GM23338 (cell line): ENCODE data around the gene MIER3. TPM values are rescaled to one million over a fixed set of nuclear protein-coding genes. Genes with fewer than 3 reads are reported as not detected.

Experiments
- ATAC-seq: fragments of 200-7000 bp; cut with Tn5 transposase; 3 replicates; pipeline ENCODE4 v1.9.1; 2020
- DNase-seq: peaks from one replicate; pipeline ENCODE4 v3.0.0-alpha.2; 2015; ENCODE audit warnings: low spot score
- H2AFZ ChIP-seq: fragments of 200-600 bp; sonication (generic); 2 replicates; pipeline ENCODE4 v1.8.0; 2016; ENCODE audit warnings: antibody characterized with exemption, mild to moderate bottlenecking, moderate library complexity
- H3F3A ChIP-seq: fragments of 200-600 bp; sonication (generic); replicated peaks from 2 replicates; pipeline ENCODE4 v1.8.0; 2017; ENCODE audit warnings: antibody characterized with exemption, mixed run types, low read depth
- H3K27ac ChIP-seq: fragments of 200-600 bp; sonication (generic); 2 replicates; pipeline ENCODE4 v1.6.1; 2016; ENCODE audit warnings: low read depth
- H3K27me3 ChIP-seq: fragments of 200-600 bp; sonication (generic); 2 replicates; pipeline ENCODE4 v1.8.0; 2016; ENCODE audit warnings: mild to moderate bottlenecking, mixed run types, moderate library complexity; ENCODE audit not compliant: insufficient read depth
- H3K36me3 ChIP-seq: fragments of 200-600 bp; sonication (generic); 2 replicates; pipeline ENCODE4 v1.8.0; 2016; ENCODE audit warnings: mild to moderate bottlenecking; ENCODE audit not compliant: insufficient read depth
- H3K4me1 ChIP-seq: fragments of 200-600 bp; sonication (generic); 2 replicates; pipeline ENCODE4 v1.8.0; 2016; ENCODE audit warnings: mild to moderate bottlenecking, moderate library complexity; ENCODE audit not compliant: insufficient read depth
- H3K4me2 ChIP-seq: fragments of 200-600 bp; sonication (generic); 2 replicates; pipeline ENCODE4 v1.7.1; 2017; ENCODE audit warnings: mixed run types
- H3K4me3 ChIP-seq: fragments of 200-600 bp; sonication (generic); 2 replicates; pipeline ENCODE4 v1.6.1; 2016; ENCODE audit warnings: mixed run types
- H3K79me2 ChIP-seq: fragments of 200-600 bp; sonication (generic); replicated peaks from 2 replicates; pipeline ENCODE4 v1.8.0; 2017; ENCODE audit warnings: mild to moderate bottlenecking; ENCODE audit not compliant: insufficient read depth
- H3K9me2 ChIP-seq: fragments of 200-600 bp; sonication (generic); 2 replicates; pipeline ENCODE4 v1.8.0; 2017; ENCODE audit not compliant: insufficient read depth
- H4K20me1 ChIP-seq: fragments of 200-600 bp; sonication (generic); replicated peaks from 2 replicates; pipeline ENCODE4 v1.8.0; 2017; ENCODE audit warnings: mild to moderate bottlenecking; ENCODE audit not compliant: insufficient read depth
- H3K27ac Mint-ChIP-seq: 2 replicates; pipeline ENCODE4 v1.8.0; 2020; ENCODE audit warnings: inconsistent platforms, mild to moderate bottlenecking, moderate library complexity, mixed read lengths
- H3K27me3 Mint-ChIP-seq: 3 replicates; pipeline ENCODE4 v1.8.0; 2022; ENCODE audit warnings: low read depth, mild to moderate bottlenecking, moderate library complexity, mixed read lengths, inconsistent platforms; ENCODE audit not compliant: insufficient read depth, poor library complexity
- H3K36me3 Mint-ChIP-seq: 3 replicates; pipeline ENCODE4 v1.8.0; 2021; ENCODE audit warnings: low read depth, mild to moderate bottlenecking, inconsistent platforms, moderate library complexity, mixed read lengths
- H3K4me1 Mint-ChIP-seq: 3 replicates; pipeline ENCODE4 v1.8.0; 2020; ENCODE audit warnings: mild to moderate bottlenecking, inconsistent platforms, mixed read lengths
- H3K4me3 Mint-ChIP-seq: 3 replicates; pipeline ENCODE4 v1.8.0; 2021; ENCODE audit warnings: moderate library complexity, mild to moderate bottlenecking, inconsistent platforms, mixed read lengths
- H3K9me3 Mint-ChIP-seq: 3 replicates; pipeline ENCODE4 v1.8.0; 2020; ENCODE audit warnings: moderate library complexity, mild to moderate bottlenecking, inconsistent platforms, mixed read lengths
- CREB1 ChIP-seq: fragments of 250-450 bp; sonication (Bioruptor Pico); IDR thresholded peaks from 2 replicates; pipeline ENCODE4 v1.5.0; 2020; ENCODE audit warnings: low read depth, mild to moderate bottlenecking, moderate library complexity
- EZH2 ChIP-seq: fragments of 200-600 bp; sonication (generic); IDR thresholded peaks from one replicate; pipeline ENCODE4 v1.8.0; 2017; ENCODE audit warnings: antibody characterized with exemption, mild to moderate bottlenecking, low read depth; ENCODE audit not compliant: unreplicated experiment
- EZH2phosphoT487 ChIP-seq: fragments of 200-600 bp; sonication (generic); IDR thresholded peaks from one replicate; pipeline ENCODE4 v1.8.1; 2018; ENCODE audit warnings: antibody characterized with exemption; ENCODE audit not compliant: unreplicated experiment
- JUNB ChIP-seq: IDR thresholded peaks from one replicate; pipeline ENCODE4 v1.6.1; 2016; ENCODE audit warnings: antibody characterized with exemption; ENCODE audit not compliant: unreplicated experiment
- NANOG ChIP-seq: IDR thresholded peaks from 2 replicates; pipeline ENCODE4 v1.6.1; 2016; ENCODE audit warnings: antibody characterized with exemption, borderline replicate concordance
- ZNF114 ChIP-seq: fragments of 250-450 bp; sonication (Bioruptor Pico); IDR thresholded peaks from 2 replicates; pipeline ENCODE4 v1.5.0; 2020; ENCODE audit warnings: mild to moderate bottlenecking, moderate library complexity
- ZNF331 ChIP-seq: fragments of 250-450 bp; sonication (Bioruptor Pico); IDR thresholded peaks from 2 replicates; pipeline ENCODE4 v1.5.0; 2020; ENCODE audit warnings: low read depth, mild to moderate bottlenecking, moderate library complexity
- ZNF462 ChIP-seq: fragments of 250-450 bp; sonication (Bioruptor Pico); IDR thresholded peaks from 2 replicates; pipeline ENCODE4 v1.5.0; 2020; ENCODE audit warnings: mild to moderate bottlenecking, moderate library complexity
- polyA plus RNA-seq: library from polyadenylated mRNA; unstranded; fragments of >200 nt; fragmentation: Nextera tagmentation; extraction: Ambion mirVana; gene quantifications from 2 replicates; pipeline ENCODE4 v1.2.1, GENCODE V29; 2016
- total RNA-seq: library from RNA; depleted of rRNA; stranded (reverse); fragments of >200 nt; shearing (Covaris generic); gene quantifications from 2 replicates; pipeline ENCODE4 v1.2.3, GENCODE V29; 2014
- TF ChIP-seq, protein P1 (sequence below): IDR thresholded peaks from 2 replicates; pipeline ENCODE4 v1.6.1; 2016; ENCODE audit warnings: antibody characterized with exemption
- TF ChIP-seq, protein P2 (sequence below), 2 experiments: fragments of 200-600 bp in 1 of 2; sonication (generic) in 1 of 2; conservative IDR thresholded peaks; 2 replicates each; pipeline versions ENCODE4 v1.5.1 to v1.6.1; 2016 to 2017; ENCODE audit warnings: antibody characterized with exemption in 2 of 2, low read depth in 2 of 2, mild to moderate bottlenecking in 2 of 2, moderate library complexity in 1 of 2
- TF ChIP-seq, protein P3 (sequence below): IDR thresholded peaks from one replicate; pipeline ENCODE4 v1.6.1; 2018; ENCODE audit warnings: antibody characterized with exemption; ENCODE audit not compliant: unreplicated experiment

The MIER3 gene
- total and polyA plus RNA-seq, 2 experiments from 2014 or later = 12.0 to 36.3 TPM

- Mint-ChIP-seq H3K27ac (no peak overlapping the region), H3K4me3 (no peak overlapping the region), H3K36me3 (peaks cover 31% of the 10 kb centered on the region), H3K9me3 (peaks cover under 1% of the 10 kb centered on the region; the same call in 2 of the 3 replicates), H3K27me3 (no peaks in the 10 kb centered on the region), H3K4me1 (peaks cover 10% of the 10 kb centered on the region)
- Histone ChIP-seq H3K27me3 (no peaks in the 10 kb centered on the region), H3K4me3 (no peak overlapping the region), H3K9me2 (no peaks in the 10 kb centered on the region), H3K4me2 (no peak overlapping the region), H2AFZ (no peak overlapping the region), H3K79me2 (no peaks in the 10 kb centered on the region), H3K36me3 (peaks cover 8% of the 10 kb centered on the region), H3F3A (no peaks in the 10 kb centered on the region), H4K20me1 (no peaks in the 10 kb centered on the region), H3K27ac (no peak overlapping the region; the same call in 1 of the 2 replicates), H3K4me1 (no peaks in the 10 kb centered on the region)
- TF ChIP-seq ZNF462 = no peak
- TF ChIP-seq, protein P1, sequence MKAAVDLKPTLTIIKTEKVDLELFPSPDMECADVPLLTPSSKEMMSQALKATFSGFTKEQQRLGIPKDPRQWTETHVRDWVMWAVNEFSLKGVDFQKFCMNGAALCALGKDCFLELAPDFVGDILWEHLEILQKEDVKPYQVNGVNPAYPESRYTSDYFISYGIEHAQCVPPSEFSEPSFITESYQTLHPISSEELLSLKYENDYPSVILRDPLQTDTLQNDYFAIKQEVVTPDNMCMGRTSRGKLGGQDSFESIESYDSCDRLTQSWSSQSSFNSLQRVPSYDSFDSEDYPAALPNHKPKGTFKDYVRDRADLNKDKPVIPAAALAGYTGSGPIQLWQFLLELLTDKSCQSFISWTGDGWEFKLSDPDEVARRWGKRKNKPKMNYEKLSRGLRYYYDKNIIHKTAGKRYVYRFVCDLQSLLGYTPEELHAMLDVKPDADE = no peak
- no peak for TF ChIP-seq NANOG
- no peak for TF ChIP-seq EZH2phosphoT487
- no peak for TF ChIP-seq CREB1 (CRISPR knock-in tag)
- TF ChIP-seq ZNF331 (CRISPR knock-in tag) = no peak
- TF ChIP-seq JUNB = no peak
- TF ChIP-seq, protein P2, sequence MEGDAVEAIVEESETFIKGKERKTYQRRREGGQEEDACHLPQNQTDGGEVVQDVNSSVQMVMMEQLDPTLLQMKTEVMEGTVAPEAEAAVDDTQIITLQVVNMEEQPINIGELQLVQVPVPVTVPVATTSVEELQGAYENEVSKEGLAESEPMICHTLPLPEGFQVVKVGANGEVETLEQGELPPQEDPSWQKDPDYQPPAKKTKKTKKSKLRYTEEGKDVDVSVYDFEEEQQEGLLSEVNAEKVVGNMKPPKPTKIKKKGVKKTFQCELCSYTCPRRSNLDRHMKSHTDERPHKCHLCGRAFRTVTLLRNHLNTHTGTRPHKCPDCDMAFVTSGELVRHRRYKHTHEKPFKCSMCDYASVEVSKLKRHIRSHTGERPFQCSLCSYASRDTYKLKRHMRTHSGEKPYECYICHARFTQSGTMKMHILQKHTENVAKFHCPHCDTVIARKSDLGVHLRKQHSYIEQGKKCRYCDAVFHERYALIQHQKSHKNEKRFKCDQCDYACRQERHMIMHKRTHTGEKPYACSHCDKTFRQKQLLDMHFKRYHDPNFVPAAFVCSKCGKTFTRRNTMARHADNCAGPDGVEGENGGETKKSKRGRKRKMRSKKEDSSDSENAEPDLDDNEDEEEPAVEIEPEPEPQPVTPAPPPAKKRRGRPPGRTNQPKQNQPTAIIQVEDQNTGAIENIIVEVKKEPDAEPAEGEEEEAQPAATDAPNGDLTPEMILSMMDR (conservative IDR thresholded peaks at IDR 0.05; ENCODE audit: low read depth in 2 of 2) = no peak
- TF ChIP-seq EZH2 = no peak
- TF ChIP-seq ZNF114 (CRISPR knock-in tag) = no peak
- TF ChIP-seq, protein P3, sequence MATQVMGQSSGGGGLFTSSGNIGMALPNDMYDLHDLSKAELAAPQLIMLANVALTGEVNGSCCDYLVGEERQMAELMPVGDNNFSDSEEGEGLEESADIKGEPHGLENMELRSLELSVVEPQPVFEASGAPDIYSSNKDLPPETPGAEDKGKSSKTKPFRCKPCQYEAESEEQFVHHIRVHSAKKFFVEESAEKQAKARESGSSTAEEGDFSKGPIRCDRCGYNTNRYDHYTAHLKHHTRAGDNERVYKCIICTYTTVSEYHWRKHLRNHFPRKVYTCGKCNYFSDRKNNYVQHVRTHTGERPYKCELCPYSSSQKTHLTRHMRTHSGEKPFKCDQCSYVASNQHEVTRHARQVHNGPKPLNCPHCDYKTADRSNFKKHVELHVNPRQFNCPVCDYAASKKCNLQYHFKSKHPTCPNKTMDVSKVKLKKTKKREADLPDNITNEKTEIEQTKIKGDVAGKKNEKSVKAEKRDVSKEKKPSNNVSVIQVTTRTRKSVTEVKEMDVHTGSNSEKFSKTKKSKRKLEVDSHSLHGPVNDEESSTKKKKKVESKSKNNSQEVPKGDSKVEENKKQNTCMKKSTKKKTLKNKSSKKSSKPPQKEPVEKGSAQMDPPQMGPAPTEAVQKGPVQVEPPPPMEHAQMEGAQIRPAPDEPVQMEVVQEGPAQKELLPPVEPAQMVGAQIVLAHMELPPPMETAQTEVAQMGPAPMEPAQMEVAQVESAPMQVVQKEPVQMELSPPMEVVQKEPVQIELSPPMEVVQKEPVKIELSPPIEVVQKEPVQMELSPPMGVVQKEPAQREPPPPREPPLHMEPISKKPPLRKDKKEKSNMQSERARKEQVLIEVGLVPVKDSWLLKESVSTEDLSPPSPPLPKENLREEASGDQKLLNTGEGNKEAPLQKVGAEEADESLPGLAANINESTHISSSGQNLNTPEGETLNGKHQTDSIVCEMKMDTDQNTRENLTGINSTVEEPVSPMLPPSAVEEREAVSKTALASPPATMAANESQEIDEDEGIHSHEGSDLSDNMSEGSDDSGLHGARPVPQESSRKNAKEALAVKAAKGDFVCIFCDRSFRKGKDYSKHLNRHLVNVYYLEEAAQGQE = no peak
- DNase-seq (no peak), ATAC-seq (peak; percentile 50)
Measured at GRCh38 chr5:56917534-56917933, 34.4 kb downstream of the MIER3 start.
